ACC112 (cell line): ENCODE results near the gene SUV39H1.
"Not testable (repeated sequence)": the region's sequence is repeated elsewhere in the genome, so short reads cannot be mapped to it uniquely, and the experiment has no call there.

Experiments
- H2AFZ ChIP-seq: fragments of 200-600 bp; sonication (generic); one replicate; pipeline ENCODE4 v1.6.0; 2017; ENCODE audit warnings: antibody characterized with exemption, low read length; ENCODE audit not compliant: unreplicated experiment
- H3K27ac ChIP-seq: fragments of 200-600 bp; sonication (generic); 2 replicates; pipeline ENCODE4 v1.5.1; 2014; ENCODE audit warnings: low read depth, mild to moderate bottlenecking, antibody characterized with exemption, low read length, moderate library complexity
- H3K27me3 ChIP-seq: fragments of 200-600 bp; sonication (generic); 2 replicates; pipeline ENCODE4 v1.6.1; 2014; ENCODE audit warnings: mild to moderate bottlenecking, antibody characterized with exemption, low read length, moderate library complexity, mixed read lengths; ENCODE audit not compliant: insufficient read depth
- H3K36me3 ChIP-seq: fragments of 200-600 bp; sonication (generic); 2 replicates; pipeline ENCODE4 v1.6.1; 2016; ENCODE audit warnings: mild to moderate bottlenecking, antibody characterized with exemption, low read length, moderate library complexity, mixed read lengths; ENCODE audit not compliant: insufficient read depth
- H3K4me1 ChIP-seq: fragments of 200-600 bp; sonication (generic); one replicate; pipeline ENCODE4 v1.6.1; 2016; ENCODE audit warnings: low read length, mixed read lengths; ENCODE audit not compliant: insufficient read depth, unreplicated experiment, control insufficient read depth
- H3K4me3 ChIP-seq: fragments of 200-600 bp; sonication (generic); 2 replicates; pipeline ENCODE4 v1.5.1; 2014; ENCODE audit warnings: mild to moderate bottlenecking, low read depth, low read length
- H3K79me2 ChIP-seq: fragments of 200-600 bp; sonication (generic); one replicate; pipeline ENCODE4 v1.6.0; 2016; ENCODE audit warnings: low read length; ENCODE audit not compliant: control insufficient read depth, unreplicated experiment, insufficient read depth

Gene SUV39H1

GRCh38 chrX:48688531-48689150 is 7.9 kb upstream of the SUV39H1 start:
- H3K4me1 ChIP-seq = no peaks in the 10 kb centered on the region
- H3K4me3 ChIP-seq = no peak overlapping the region
- no peaks in the 10 kb centered on the region for H3K36me3 ChIP-seq
- H3K79me2 ChIP-seq = no peaks in the 10 kb centered on the region
- H3K27me3 ChIP-seq = no peaks in the 10 kb centered on the region
- no peak overlapping the region for H2AFZ ChIP-seq
- H3K27ac ChIP-seq = no peak overlapping the region

GRCh38 chrX:48689208-48689920 is 7.2 kb upstream of the SUV39H1 start:
- H3K27me3 ChIP-seq = no peaks in the 10 kb centered on the region
- H2AFZ ChIP-seq = no peak overlapping the region
- H3K4me3 ChIP-seq = no peak overlapping the region
- H3K79me2 ChIP-seq = no peaks in the 10 kb centered on the region
- no peaks in the 10 kb centered on the region for H3K4me1 ChIP-seq
- H3K36me3 ChIP-seq = no peaks in the 10 kb centered on the region
- no peak overlapping the region for H3K27ac ChIP-seq

- H2AFZ ChIP-seq, H3K4me1 ChIP-seq, H3K36me3 ChIP-seq, H3K79me2 ChIP-seq, H3K4me3 ChIP-seq, H3K27me3 ChIP-seq, H3K27ac ChIP-seq: not testable (repeated sequence)
Measured at GRCh38 chrX:48691746-48692145, 4.8 kb upstream of the SUV39H1 start.

- Histone ChIP-seq H3K4me3 (peak overlapping the region; percentile 88), H2AFZ (peak overlapping the region; percentile 69), H3K79me2 (peaks cover 21% of the 10 kb centered on the region), H3K27me3 (no peaks in the 10 kb centered on the region), H3K36me3 (no peaks in the 10 kb centered on the region), H3K27ac (no peak overlapping the region), H3K4me1 (peaks cover 15% of the 10 kb centered on the region)
Measured at GRCh38 chrX:48694776-48695533, 1.6 kb upstream of the SUV39H1 start.

GRCh38 chrX:48695534-48695896 is 1.0 kb upstream of the SUV39H1 start:
- Histone ChIP-seq H3K4me1 (peaks cover 15% of the 10 kb centered on the region), H3K36me3 (no peaks in the 10 kb centered on the region), H3K4me3 (peak overlapping the region; percentile 88), H3K27ac (no peak overlapping the region), H3K27me3 (no peaks in the 10 kb centered on the region), H3K79me2 (peaks cover 21% of the 10 kb centered on the region), H2AFZ (peak overlapping the region; percentile 69)

- Histone ChIP-seq H3K27me3 (no peaks in the 10 kb centered on the region), H3K4me1 (peaks cover 18% of the 10 kb centered on the region), H3K36me3 (no peaks in the 10 kb centered on the region), H3K79me2 (peaks cover 21% of the 10 kb centered on the region), H3K4me3 (peak overlapping the region; percentile 88), H3K27ac (peak overlapping the region; percentile 51; the same call in 1 of the 2 replicates), H2AFZ (peak overlapping the region; percentile 69)
Measured at GRCh38 chrX:48695925-48696300, 621 bp upstream of the SUV39H1 start.

- Histone ChIP-seq H3K79me2 (peaks cover 21% of the 10 kb centered on the region), H3K27me3 (no peaks in the 10 kb centered on the region), H3K36me3 (no peaks in the 10 kb centered on the region), H3K27ac (peak overlapping the region; percentile 79), H3K4me1 (peaks cover 21% of the 10 kb centered on the region), H2AFZ (peak overlapping the region; percentile 68), H3K4me3 (peak overlapping the region; percentile 88)
Measured at GRCh38 chrX:48696909-48697727, 584 bp downstream of the SUV39H1 start.

GRCh38 chrX:48698306-48698705 is 1.8 kb downstream of the SUV39H1 start:
- Histone ChIP-seq H3K27me3 (no peaks in the 10 kb centered on the region), H2AFZ (no peak overlapping the region), H3K4me1 (peaks cover 21% of the 10 kb centered on the region), H3K79me2 (peaks cover 21% of the 10 kb centered on the region), H3K36me3 (no peaks in the 10 kb centered on the region; the same call in 1 of the 2 replicates), H3K27ac (no peak overlapping the region), H3K4me3 (no peak overlapping the region)

GRCh38 chrX:48700246-48700645 is 3.7 kb downstream of the SUV39H1 start:
- Histone ChIP-seq H3K4me3 (no peak overlapping the region), H3K79me2 (peaks cover 21% of the 10 kb centered on the region), H3K36me3 (no peaks in the 10 kb centered on the region; the same call in 1 of the 2 replicates)

GRCh38 chrX:48700951-48701653 is 4.6 kb downstream of the SUV39H1 start:
- Histone ChIP-seq H3K36me3 (no peaks in the 10 kb centered on the region; the same call in 1 of the 2 replicates), H3K4me1 (peaks cover 11% of the 10 kb centered on the region), H3K79me2 (peaks cover 21% of the 10 kb centered on the region), H3K27me3 (no peaks in the 10 kb centered on the region), H3K4me3 (no peak overlapping the region), H3K27ac (no peak overlapping the region), H2AFZ (no peak overlapping the region)

More at GRCh38 chrX:48700246-48700645, 3.7 kb downstream of the SUV39H1 start:
- H3K4me1 ChIP-seq = peaks cover 18% of the 10 kb centered on the region
- no peaks in the 10 kb centered on the region for H3K27me3 ChIP-seq
- H2AFZ ChIP-seq = no peak overlapping the region
- no peak overlapping the region for H3K27ac ChIP-seq
